Occipital lobe (tissue), 2 donors: Measurements from ENCODE around the gene AATF. TPM values are rescaled to one million over a fixed set of nuclear protein-coding genes. Genes with fewer than 3 reads are reported as not detected.

Experiments used
- DNase-seq: peaks from one replicate; lab custom pipeline; 2025; lab: John Stamatoyannopoulos, UW
- total RNA-seq: library from RNA; depleted of rRNA; stranded (reverse); fragments of >200 nt; gene quantifications from one replicate; pipeline ENCODE4 v1.2.3, GENCODE V29; 2014

AATF gene
- total RNA-seq, 1 donor from 2014 or later: 16.1 TPM

DNA sequence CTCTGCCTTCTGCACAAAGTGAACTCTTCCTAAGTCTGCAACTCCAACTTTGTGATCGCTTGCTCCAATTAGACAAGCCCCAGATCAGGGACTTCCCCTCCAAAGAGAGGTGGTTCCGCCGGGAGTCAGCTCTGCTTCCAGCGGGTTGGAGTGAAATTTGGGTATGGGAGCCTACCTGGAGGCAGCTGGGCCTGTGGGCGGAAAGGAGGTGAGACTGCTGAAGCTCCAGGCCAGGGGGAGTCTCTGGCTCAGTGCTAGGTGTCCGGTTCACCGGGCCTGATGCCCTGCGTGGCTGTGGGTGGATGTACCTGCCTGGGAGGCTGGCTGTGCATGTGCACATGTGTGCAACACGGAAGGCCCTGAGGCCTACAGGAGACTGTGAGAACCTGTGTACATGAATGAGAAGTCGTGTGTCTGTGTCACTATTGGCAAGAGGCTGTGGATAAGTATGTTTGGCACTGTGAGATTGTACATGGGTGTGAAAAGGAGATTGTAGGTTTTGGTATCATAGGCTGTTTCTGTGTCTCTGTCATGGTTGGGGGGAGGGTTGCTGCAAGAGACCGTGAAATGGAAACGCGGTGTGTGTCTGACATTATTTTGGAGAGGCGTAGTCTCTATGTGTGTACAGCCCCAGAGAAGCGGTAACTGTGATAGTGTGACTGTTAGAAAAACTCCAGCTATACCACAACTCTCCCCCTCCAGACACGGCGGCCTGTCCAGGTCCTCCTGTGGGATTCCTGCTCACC, 7.3 kb upstream of the AATF start:
- no peak for DNase-seq

DNA sequence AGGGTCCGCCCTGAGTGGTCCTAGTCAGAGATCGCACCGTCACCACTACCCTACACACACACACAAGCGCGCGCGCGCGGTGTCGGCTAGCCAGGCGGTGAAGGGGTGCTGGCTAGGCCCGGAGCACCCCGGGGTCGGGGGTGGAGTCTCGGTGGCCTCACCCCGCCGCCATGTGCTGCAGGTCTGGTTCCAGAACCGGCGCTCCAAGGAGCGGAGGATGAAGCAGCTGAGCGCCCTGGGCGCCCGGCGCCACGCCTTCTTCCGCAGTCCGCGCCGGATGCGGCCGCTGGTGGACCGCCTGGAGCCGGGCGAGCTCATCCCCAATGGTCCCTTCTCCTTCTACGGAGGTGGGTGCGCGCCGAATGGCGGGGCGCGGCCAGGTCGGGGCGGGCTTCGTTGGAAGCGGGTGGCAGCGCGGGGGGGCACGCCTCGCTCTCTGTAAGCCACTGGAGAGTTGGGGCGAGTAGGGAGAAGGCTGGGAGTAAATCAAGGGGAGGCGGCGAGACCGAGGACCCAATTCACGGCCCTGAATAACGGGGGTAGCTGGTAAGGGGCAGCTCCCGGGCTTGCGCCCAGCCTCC, 6.6 kb upstream of the AATF start:
- DNase-seq: no peak

DNA sequence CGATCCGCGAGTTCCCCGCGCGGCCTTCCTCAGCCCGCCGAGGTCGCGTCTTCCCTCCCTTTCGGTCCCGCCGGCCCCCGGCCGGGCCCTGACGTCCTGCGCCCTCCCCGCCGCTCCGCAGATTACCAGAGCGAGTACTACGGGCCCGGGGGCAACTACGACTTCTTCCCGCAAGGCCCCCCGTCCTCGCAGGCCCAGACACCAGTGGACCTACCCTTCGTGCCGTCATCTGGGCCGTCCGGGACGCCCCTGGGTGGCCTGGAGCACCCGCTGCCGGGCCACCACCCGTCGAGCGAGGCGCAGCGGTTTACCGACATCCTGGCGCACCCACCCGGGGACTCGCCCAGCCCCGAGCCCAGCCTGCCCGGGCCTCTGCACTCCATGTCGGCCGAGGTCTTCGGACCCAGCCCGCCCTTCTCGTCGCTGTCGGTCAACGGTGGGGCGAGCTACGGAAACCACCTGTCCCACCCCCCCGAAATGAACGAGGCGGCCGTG, 6.1 kb upstream of the AATF start:
- DNase-seq: no peak

DNA sequence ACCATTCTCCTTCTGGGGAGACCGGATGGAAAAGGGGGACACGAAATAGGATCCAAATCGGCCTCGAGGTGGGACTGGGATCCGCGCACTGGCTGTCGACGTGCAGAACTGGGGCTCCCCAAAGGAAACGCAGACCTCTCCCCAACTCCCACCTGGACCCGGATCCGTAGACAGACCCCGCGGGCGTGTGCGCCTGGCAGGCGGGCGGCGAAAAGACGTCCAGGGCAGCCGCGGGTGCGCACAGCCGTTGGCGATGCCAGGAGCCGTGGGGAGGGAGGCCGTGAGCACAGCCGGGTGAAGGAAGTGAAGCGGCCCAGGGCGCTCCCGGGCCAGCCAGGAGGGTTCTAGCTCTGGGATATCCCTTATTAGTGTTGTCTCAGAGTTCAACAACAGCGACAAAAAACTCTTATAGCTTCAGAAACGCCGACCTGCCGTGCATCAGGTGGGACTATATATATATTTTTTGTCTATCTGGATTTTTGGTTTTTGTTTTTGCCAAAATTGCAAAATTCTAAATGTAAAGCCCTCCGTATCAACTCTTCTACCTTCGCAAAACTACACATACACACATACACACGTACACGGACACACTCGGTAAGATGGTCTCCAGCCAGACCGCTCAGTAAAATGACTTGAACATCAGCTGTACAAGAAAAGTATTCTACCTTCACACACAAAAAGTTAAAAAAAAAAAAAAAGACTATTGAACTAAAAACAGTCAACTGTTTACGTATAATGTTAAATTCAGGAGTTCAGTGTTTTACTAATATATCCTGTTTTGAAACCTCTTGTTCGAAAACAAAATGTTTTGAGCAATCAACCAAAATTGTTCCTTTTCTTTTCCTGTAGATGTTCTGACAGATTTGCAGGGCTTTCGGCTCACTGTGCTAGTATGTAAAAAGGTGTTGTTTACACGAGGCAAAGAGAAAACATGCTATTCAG, 5.2 kb upstream of the AATF start:
- no peak for DNase-seq

DNA sequence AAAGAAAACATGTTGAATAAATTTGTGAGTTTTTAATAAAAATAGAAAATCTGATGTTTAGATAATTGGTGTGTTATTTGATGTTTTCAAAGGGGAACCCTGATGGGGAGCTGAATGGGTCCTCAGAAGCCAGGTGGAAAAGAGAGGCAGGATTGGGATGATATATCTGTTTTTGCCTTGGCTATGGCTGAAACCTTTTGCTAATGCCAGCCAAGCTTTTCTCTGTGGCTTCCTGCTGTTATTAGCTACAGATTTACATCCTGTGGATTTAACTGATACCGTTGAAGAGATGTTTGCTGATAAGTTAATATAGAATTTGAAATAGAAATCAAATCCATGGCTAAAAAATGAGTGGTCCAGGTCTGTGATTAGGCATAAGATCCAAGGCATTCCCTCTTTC, 4.2 kb upstream of the AATF start:
- no peak for DNase-seq

DNA sequence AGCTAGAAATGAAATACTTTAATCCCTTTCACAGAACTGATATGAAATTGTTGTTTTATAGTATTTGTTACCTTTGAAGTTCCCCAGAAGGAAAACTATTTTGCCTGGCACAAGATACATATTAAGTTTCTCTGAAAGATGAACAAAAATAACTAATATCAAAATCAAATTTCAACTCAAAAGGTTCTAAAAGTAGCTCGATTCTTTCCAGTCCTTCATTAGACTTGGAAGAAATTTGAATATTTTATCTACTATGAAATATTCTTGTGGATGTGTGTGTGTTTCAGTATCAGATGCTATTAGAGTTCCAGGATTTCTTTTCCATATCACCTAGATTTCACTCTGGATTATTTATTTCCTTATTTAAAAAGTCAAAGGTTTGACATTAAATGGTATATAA, 3.6 kb upstream of the AATF start:
- DNase-seq: no peak

DNA sequence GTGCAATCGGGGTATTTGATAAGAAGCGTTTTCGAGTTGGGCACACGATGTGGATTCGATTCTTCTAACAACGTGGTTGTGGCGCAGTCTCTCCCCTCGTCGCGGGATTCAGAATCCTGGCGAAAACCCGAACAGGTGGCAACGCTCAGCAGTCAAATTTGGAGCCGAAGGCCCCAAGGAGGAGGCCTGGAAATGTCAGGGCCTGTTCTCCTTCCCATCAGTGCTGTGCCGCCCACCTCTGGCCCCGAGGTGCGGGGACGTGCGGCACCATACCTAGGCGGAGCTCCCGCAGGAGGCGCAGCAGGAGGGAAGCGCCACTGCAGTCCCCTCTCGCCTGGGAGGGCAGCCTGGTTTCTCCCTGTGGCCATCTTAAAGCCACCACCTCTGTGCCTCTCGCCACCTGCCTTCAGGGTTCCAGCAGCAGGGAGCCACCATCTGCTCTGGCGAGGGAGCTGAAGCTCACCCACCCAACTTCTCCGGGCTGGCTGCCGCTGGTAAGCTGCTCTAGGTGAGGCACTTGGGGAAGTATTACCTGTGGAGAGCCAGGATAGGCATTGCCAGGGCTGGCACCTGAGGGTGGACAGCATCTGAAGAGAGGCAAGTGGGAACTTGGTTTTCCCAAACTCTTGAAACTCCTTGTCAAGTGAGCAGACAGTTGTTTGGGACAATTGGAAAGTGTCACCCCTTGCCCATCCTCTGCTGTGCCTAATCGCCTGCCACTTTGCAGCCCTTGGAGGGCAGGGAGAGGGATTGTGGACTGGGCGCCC, 2.6 kb upstream of the AATF start:
- DNase-seq: no peak

DNA sequence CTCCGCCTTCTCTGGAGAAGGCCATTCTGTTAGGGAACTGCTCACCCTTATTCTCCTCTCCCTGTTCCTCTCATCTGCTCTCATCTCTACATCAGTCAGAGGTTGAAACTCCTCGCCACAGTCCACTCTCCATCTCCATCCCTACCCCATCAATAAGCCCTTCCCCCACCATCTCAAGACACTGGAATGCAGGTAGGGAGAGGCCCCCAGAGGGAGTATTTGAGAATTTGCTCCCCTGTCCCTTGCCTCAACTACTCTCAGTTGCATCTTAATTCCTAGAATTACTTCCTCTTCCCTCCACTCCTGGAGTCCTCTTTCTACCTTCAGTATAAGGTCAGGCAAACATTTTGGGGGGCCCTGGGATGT, 2.0 kb upstream of the AATF start:
- DNase-seq: no peak

DNA sequence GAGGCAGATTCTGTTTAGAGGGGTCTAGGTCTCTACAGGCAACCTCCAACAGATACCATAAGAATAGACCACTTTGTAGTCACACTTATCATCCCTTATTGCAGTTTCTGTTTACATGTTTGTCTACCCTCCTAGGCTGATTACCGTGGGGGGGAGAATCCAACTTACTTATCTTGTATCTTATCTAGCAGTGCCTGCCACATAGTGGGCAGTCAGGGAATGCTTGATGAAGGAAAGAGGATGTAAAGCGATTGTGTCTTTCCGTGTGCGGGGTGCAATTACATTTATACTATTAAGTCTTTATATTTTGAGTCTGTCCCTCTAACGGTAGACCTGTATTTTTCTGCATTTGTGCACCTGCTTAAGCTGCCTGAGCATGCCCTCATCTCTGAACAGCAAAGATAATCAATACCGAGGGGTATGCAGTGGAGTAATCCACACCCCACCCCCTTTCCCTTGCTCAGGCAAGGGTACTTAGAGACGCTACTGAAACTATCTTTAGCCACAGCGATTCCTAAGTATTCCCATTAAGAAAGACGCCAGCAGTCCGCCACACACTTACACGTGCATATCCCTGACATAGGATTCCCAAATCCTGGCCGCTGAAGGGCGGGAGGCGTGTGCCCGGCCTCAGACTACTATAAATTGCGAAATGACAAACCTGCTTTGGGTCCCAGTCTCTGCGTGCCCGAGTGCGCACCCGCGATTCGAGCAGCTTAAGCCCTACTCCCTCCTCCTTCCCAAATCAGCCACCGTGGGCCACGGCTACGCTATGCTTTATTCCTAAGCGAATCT, 635 bp upstream of the AATF start:
- no peak for DNase-seq

DNA sequence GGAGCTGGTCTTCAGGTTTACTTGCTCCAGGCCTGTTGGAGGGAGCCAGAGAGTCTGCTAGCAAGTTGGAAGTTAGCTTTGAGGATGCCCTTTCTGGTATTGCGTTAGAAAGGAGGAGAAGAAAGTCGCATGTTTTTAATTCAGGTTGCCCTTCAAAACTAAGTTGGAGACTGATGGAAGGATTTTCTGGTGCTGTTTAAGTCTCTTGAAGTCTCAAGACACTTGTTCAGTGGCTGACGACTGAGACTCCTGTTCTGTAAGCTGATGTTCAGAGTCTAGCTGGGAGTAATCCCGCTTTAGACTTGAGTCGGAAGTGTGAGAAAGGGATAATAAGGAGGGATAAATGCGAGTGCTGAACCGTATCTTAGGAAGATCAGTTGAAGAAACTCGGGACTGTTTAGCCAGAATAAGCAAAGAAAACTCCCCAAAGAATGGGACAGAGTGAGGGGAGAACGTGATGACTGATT, 740 bp downstream of the AATF start:
- no peak for DNase-seq

DNA sequence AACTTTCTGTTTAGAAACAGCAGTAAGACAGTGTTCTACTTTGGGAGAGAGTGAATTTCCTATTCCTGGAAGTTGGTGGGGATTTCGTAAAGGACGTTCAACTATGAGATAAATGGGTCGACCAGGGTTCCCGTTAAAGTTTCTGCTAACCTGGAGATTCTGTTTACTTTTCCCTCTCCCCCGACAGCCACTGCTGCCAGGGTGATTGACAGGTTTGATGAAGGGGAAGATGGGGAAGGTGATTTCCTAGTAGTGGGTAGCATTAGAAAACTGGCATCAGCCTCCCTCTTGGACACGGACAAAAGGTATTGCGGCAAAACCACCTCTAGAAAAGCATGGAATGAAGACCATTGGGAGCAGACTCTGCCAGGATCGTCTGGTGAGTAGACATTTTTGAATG, 1.3 kb downstream of the AATF start:
- DNase-seq: no peak

DNA sequence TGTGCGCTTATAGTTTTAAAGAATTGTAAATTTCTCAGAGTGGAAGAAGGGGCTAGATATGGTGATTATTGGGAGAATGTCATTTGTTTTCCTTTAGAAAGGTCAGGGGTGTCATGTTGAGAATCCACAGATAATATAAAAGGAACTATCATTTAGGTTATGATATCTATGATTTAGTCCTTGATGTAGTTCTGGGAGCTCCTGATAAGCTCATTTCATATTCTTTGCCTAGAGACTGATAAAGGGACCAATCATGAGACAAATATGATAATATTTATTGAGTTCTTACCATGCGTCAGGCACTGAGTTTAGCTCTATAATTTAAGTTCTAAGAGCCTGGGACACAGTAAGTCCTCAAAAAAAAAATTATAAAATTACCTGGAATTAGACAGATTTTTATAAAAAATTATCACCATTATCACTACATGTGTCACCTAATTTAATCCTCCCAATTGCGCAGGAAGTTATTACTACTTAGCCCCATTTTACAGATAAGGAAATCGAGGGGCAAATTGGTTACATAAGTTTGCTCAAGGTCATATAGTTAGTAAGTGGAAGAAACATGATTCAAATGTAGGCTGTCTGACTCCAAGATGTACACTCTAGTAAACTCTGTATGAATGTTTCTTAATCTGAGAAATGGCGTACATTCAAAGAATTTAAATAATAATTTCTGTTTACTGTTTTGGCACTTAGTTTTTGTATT, 2.5 kb downstream of the AATF start:
- no peak for DNase-seq

DNA sequence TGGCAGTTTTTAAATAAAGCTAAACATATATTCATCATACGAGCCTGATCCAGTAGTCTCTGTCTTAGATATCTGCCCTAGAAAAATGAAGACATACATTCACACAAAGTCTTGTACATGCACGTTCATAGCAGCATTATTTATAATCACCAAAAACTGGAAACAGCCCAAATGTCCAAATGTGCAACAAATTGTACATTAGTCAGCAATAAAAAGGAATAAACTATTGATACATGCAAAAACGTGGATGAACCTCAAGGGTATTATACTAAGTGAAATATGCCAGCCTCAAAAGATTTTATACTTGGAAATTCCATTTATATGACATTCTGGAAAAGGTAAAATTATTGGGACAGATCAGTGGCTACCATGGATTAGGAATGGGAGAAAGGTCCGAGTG, 22.8 kb downstream of the AATF start:
- DNase-seq: no peak

DNA sequence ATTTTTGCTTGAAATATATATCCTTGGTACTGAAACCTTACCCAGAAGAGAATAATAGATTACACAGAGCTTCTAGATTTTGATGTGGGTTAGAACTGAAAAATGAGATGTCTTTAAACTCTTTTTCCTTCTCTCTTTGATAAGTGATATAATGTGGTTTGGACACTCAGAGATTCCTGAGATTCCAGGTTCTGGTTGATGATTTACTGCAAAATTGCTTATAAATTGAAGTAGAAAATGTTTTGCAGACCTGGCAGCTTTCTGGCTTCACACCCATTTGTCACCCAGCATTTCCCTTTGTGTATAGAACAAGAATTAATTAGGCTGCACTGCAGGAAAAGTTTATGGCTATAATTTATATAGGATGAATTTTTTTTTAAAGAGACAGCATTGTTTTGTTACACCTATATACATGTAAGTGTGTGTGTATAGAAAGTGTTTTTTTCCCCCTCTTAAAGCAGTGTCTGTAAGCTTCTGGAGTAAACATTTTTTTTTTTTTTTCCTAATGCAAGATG, 23.5 kb downstream of the AATF start:
- DNase-seq: no peak

DNA sequence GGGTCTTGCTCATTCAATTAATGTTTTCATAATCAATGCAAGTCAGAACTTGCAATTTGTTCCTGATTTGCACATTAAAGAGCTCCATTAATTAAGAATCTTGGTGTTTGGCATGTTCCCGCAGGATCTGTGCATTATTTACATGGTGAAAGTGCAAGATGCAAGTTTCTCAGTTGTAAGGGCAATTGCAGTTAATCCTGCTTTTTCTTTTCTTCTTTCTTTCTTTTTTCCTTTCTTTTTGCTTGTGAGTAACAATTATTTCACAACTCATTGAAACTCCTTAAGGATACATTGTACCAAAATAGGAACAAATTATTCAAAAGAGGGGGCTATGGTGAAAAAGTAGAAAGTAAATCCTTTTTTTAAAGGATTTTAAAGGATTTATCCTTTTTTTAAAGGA, 24.2 kb downstream of the AATF start:
- DNase-seq: no peak

DNA sequence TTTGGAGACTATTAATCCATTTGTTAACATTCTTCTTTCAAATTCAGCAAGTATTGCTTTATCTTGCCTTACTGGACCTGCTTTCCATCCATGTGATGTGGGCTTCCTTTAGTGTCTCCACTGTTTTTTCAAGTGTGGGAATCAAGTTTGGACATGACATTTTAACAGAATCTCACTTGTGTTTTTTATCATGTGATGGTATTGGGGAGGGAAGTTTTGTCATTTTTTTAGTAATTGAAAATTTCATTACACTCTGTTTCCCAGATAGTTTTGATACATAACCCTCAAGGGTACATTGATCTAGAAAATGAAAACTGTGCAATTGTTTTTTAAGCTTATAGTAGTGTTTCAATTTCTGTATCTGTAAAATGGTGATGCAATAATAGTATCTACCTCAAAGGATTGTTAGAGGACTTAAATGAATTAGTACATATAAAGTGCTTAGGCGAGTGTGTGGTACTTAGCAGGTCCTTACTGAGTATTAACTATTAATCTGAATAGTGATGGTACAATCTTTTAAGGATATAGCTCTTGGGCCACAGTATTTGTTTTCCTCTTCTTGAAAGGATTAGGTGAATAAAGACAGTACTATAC, 27.3 kb downstream of the AATF start:
- no peak for DNase-seq

DNA sequence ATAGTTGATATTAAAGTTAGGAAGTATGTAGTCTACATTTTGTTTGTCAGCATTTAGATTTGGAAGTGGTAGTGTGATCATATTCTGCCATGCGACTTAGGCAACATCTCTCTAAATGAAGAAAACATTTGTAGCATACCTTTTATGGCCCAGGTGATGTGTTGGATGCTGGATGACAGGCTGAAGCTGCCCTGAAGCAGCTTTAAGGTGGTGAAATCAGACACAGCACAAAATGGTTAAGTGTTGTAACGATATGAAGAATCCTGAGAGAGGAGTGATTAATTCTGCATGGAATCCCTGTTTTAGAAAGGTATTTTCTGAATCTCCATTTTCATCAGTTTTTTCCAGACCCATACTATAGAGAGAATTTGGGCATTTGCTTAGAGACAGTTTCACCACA, 28.3 kb downstream of the AATF start:
- no peak for DNase-seq

DNA sequence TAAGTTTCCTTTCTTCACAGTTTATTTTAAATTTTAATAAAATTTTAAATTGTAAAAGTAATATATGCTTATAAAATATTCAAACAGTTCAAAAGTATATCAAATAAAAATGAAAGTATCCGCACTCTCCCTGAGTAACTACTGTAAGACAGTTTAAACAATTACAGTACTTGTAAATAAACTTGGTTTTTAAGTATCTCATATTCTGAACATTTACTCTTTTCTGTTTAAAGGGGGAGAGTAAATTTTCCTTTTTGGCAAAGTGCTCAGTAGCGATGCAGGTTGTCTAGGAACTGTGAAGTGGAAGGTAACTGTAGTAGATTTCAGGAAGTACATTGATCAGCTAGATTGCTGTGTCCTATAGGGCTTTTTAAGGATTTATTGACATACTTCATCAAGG, 28.8 kb downstream of the AATF start:
- DNase-seq: no peak

DNA sequence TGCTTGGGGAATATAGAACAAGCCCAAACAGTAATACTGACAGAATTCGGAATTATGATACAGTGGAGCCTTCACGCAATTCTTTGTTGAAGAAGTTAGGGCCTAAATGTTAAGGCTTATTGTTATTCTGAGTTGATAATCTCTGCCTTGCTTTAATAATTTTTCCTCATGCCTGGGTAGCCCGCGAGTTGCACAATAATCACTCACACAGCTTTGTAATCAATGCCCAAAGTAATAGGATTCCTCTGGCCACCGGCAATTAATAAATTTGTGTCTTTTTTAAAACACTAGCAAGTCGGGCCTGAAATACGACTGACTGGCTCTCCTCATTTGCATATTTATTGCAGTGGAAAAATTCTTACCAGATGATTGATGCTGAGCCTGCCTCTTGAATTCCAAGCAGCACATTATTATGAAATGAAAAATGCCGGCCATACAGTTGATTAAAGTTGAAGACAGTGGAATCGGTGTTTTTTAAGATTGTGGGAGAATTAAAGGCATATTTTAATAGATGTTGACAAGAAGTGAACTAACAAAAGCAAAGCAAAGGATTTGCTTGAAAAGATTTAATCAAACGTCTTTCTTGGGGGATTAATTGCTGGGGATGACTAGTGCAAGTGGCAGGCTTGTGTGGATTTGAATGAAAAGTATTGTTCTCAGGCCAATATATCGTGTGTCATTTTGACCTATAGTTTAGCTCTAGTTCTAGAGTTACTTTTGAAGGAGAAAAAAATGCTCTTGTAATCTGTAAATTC, 30.2 kb downstream of the AATF start:
- DNase-seq: no peak
